GM19023 (cell line): ENCODE data around the gene MAD1L1.

Experiments used
- ATAC-seq: cut with Tn5 transposase; IDR thresholded peaks from one replicate; pipeline ENCODE4 v1.9.1; 2021; ENCODE audit warnings: mild to moderate bottlenecking, moderate library complexity; ENCODE audit not compliant: unreplicated experiment

MAD1L1 gene

DNA sequence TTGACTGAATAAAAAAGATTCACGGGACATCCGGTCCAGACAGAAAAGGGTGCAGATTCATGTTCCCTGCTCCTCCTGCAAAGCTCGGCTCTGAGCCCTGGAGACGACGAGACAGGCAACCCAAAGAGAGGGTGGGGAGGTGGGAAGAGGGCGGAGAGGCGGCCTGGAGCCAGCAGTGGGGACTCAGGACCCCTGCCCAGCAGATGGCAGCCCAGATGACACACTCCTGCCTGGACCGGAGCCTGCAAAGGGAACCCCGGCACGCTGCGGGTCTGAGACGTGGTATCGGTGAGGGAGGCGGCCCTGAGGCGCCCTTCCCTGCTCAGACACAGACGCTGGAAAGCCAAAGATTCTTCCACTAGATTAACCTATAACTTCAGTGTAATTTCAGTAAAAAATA, 311.9 kb downstream of the MAD1L1 start:
- ATAC-seq: no peak

DNA sequence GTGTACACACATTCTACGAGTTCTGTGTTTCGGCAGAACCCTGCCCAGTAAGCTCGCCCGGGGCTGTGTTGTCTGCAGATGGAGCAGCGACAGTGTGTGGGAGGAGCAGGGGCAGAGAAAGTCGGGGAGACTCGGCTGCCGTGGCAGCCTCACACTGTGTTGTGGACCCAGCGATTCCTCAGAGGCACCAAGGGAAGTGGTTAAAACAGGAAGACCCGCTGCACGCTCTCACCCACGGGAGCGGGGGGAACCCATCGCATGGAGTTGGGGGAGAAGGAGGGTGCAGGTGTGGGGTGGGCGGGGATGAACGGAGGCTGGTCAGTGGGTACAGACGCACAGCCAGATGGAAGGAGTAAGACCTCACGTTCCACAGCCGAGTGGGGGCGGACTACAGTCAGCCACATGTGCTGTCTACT, 312.5 kb downstream of the MAD1L1 start:
- ATAC-seq: no peak

DNA sequence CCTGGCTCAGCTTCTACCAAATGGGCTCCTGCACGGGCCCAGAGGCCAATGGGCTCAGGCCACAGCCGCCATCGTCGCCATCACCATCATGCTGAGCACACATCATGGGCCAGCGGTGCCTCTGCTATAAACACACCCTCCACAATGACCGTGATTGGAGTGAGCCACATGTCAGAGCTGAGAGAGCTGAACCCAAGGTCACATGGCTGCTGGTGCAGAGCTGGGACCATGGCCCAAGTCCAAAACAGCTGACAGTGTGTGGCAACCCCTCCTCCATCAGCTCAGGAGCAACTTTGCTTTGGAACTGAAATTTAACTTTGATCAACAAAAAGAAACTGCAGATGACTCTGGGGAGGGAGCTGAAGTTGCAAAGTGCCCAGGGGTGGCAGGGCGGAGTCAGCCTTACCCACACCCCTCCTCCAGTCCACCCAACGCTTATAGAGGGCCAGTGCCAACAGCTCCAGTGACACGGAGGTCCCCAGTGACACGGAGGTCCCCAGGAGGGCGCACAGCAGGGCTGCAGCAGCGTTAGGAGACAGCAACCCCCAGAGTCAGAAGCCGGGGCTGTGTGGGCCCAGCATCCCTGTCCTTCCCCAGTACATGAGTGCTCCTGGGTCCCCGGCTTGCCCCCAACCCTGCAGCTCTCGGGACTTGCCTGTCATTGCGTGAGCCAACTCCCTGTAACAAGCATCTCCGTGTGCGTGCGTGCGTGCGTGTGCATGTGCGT, 313.0 kb downstream of the MAD1L1 start:
- no peak for ATAC-seq

DNA sequence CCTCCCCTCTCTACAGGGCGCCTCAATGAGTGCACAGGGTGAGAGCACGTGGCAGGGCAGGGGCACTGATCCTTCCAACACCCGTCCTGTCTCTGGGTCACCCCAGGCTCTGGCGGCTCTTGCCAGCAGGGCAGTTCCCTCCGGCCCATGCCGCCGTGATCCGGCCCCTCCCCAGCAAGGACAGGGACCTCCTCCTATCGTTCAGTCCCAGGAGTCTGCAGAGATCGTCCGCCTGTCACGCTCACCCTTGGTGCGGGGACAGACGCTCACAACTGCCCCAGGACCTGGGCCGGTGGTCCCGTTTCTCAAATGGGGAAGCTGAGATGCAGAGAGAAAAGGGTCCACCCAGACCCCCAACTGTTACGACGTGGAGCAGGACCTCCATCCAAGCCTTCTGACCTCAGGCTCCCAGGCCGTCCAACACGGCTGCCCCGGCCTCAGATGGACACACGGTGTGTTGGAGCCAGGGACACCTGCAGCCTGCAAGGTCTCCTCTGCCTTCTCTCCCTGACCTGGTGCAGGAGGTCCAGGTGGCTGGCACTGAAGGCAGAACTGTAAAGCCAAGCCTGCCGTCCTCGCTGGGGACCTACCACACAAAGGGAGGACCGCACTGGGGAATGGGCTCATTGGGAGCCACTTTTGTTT, 313.7 kb downstream of the MAD1L1 start:
- no peak for ATAC-seq

DNA sequence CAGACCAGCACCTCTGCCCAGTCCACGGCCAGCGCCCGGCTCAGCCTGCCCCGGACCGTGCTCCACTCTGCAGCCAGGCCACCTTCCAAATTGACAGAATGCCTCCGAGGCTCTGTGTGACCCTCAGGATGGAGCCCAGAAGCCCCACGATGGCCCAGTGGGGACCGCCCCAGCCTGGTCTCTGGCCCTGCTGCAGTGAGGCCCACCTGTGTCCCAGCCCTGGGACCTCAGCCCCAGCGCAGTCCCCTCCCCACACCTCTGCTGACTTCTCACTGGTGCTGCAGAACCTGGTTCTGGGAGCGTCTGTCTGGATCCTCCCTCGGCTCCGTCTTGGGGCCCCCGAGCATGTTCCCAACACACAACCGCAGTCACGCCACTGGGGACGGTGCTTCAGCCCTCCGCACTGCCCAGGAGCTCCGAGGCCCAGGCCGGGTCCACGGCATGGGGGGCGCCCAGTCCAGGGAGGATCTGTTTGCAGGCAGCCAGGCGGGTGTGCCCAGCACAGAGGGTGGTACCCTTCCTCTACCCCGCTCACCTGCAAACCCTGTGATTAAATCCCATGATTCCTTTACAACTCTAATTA, 314.6 kb downstream of the MAD1L1 start:
- no peak for ATAC-seq

DNA sequence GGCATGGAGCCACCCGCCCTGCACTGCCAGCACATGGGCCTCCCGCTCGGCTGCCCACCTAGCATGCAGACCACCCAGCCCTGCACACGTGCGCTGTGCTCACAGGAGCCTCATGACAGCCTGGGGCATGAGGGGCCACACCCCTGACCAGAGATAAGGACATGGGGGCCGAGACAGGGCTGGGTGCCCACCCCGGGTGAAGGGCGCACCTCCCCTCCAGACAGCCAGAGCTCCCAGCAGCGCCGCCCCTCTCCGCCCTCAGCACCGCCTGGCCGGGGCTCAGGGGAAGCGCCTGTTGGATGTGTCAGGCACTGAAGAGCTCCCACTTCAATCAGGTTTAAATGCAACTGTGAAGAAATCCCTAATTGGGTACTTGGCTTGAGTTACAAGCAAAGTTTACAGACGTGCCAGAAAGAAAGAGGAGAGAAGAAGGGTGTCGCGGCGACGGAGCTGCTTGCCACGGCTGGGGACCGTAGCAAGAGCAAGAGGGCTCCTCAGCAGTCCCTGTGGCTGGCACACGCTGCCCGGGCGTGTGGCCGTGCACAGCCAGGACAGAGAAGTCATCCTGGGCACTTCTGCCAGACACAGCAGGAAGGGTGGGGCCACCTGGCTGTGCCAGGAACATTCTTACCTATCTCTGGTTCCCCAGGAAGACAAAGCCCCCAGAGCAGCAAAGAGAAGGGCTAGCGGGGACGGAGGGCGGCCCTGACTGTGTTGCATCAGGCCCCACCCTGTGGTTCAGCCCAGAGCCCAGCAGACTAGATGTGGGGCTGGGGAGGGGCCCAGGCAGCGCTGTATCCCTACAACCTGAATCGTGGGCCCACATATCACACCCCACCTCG, 315.3 kb downstream of the MAD1L1 start:
- no peak for ATAC-seq

DNA sequence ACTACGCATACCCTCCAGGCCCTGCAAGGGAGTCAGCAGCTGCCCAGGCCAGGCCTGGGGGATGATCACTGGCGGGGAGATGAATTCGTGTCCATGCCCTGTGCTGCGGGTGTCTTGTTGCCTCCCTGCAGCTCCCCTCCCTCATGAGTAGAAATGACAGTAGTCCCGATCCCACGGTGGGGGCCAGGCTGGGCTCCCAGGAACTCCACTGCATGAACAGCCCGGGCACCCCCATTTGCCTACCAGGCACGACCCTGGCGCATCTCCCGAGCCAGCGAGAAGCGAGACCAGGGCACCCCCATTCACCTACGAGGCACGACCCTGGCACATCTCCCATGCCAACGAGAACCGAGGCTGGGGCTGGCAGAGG, 316.2 kb downstream of the MAD1L1 start:
- ATAC-seq: no peak

DNA sequence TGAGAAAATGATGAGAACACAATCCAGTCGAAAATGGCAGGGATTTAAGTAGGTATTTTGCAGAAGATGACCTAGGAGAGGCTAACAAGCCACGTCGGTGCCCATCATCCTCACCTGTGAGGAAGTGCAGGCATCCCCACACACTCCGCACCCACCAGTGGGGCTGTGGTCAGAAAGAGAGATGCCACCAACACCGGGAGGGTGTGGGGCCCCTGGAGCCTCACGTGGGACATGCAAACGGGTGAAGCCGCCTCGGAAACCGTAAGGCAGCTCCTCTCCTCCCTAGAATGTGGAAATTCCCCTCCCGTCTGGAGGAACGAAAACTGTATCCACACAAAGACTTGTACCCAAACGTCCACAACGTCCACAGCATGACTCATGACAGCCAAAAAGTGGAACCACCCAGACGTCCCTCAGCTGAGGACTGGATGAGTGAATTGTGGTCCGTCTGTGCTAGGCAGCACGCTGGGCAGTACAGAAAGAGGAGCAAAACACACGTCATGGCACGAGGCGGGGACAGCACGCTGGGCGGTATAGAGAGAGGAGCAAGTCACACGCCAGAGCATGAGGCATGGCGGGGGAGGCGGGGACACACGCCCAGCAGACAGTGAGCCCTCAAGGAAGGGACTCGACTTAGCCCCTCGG, 316.7 kb downstream of the MAD1L1 start:
- no peak for ATAC-seq

DNA sequence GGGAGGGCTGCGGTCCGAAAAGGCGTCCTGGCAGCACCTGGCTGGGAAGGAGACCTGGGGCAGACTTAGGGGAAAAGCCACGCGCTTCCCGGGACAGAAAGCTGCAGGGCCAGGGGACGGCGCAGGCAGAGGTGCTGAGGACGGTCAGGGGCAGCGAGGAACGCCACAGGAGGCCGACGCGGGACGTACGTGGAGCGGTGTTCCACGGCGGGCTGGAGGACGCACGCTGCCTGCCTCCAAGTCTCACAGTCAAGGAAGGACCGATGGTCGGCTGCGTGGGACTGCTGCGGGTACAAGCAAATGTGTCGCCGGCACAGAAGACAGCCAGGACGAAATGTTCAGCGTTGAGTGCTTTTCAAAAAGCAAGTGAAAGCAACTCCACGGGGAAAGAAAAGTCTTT, 317.4 kb downstream of the MAD1L1 start:
- no peak for ATAC-seq

DNA sequence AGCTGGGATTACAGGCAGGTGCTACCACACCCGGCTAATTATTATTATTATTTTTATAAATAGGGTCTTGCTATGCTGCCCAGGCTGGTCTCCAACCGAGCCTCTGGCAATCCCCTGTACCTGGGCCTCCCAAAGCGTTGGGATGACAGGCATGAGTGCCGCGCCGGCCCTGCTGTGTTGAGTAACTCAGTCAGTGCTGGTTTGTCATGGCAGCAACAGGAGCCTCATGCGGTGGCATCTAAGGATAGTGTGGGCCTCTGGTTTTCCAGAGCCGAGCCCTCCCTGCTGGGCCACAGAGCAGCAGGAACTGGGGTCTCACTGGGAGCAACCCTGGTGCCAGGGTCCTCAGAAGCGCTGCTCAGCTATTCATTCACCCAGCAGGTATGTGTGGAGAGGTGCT, 318.0 kb downstream of the MAD1L1 start:
- ATAC-seq: no peak

DNA sequence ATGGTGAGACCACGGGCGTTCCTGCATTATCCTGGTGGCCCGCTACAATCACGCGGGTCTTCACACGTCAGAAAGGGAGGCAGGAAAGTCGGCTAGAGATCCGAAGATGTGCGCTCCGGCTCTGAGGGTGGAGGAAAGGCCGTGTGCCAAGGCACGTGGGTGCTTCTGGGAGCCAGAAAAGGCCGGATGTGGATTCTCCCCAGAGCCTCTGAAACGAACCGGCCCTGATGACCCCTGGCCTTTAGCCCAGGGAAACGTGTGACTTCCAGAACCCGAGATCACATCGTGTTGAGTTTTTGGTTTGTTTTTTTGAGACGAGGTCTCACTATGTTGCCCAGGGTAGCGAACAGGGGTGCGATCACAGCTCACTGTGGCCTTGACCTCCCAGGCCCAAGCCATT, 318.4 kb downstream of the MAD1L1 start:
- ATAC-seq: no peak

DNA sequence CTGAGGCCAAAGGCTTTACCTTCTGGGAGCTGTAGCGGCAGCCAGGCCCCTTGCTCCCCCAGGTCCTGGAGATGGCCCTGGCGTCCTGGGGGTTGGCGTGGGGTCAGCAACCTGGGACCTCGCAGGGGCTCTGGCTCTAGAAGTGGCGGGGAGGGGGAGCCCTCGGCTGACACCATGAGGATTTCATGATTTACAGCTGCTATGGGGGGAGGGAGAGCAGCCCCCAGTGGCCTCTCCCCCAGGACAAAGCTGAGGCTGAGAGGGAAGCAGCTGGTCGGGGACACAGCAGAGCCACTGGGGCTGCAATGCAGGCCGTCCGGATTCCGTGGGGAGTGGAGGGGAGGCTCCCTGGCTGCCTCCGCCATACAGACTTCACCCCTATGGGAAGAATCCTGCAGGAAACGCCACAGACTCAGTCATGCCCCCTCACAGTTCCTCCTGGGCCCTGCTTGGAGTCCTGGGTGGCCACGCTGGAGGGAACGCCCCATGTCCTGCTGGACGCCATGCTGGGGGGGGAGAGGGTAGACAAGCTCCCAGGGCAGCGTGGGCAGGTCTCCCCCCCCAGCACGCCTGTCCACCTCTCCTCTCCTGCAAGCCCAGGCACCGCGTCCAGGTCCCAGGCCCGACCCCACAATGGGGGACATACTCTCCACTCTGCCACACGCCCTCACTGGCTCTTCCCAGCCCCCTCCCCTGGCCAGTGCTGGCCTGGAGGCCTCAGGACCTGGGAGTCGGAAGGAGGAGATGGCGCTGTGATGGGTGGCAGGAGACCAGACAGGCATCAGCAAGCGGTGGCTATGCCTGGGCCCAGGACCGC, 319.1 kb downstream of the MAD1L1 start:
- ATAC-seq: no peak

DNA sequence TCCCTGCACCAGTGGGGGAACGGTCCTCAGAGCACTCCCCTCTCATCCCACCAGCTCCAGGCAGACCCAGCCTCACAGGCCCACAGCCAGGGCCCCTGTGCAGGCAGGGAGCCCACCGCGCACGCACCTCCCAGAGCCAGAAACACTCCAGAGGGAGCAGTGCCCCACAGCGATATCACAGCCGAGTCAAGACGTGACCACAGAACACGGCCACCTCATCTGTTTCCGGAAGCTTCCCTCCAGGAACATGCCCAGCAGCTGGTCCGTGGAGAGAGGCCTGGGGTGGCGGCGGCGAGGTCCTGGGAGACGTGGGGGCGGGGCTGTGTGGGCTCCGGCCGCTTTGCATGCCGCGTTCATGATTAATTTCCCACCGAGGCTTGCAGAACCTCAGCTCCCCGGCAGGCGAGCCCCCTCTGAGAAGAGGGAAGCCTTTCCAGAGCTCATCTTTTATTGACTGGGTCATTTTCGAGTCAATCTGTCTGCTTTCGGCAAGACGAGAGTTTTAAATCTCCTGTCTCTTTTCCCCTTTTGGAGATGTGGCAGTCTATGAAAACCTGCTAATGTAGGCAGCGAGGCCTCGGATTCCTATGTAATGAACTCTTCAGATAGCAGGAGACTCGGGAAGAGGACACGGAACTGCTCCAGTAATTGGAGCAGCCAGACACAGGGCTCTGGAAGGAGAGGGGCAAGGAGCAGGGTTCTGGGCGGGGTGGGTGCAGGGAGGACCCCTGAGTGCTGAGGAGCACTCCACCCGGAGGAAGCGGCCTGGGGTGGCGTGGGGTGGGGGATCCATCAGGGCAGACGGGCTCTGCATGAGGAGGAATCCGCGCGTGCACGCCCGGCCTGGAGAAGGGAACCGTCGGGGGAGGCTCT, 319.9 kb downstream of the MAD1L1 start:
- no peak for ATAC-seq

DNA sequence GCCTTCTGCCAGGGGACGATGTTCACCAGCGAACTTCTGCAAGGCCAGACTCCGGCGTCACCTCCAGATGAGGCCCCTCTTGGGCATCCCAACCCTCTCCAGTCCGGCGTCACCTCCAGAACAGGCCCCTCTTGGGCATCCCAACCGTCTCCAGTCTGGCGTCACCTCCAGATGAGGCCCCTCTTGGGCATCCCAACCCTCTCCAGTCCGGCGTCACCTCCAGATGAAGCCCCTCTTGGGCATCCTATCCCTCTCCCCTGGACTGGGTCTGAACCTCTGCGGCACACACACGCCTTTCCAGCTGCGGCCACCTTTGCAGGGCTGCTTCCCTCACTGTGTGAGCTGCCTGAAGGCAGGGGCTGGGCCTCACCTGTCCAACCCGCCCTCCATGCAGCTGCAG, 321.2 kb downstream of the MAD1L1 start:
- no peak for ATAC-seq

DNA sequence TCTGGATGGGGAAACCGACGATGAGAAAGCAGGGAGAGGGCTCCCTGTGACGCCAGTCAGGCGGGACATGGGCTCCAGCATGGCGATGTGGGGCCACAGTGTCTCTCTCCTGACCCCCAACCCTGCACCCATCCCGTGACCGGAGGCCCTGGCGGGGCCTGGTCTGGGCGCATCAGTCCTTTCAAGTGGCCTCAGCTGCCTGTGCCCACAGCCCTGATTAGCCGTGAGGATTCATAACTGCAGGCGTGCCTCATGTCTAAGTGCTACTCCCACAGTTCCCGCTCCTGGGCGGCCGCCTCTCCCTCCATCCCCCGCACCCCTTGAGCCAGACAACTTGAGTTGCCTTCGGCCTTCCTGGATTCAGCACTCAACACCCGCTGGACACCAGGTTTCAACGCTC, 321.9 kb downstream of the MAD1L1 start:
- ATAC-seq: no peak

DNA sequence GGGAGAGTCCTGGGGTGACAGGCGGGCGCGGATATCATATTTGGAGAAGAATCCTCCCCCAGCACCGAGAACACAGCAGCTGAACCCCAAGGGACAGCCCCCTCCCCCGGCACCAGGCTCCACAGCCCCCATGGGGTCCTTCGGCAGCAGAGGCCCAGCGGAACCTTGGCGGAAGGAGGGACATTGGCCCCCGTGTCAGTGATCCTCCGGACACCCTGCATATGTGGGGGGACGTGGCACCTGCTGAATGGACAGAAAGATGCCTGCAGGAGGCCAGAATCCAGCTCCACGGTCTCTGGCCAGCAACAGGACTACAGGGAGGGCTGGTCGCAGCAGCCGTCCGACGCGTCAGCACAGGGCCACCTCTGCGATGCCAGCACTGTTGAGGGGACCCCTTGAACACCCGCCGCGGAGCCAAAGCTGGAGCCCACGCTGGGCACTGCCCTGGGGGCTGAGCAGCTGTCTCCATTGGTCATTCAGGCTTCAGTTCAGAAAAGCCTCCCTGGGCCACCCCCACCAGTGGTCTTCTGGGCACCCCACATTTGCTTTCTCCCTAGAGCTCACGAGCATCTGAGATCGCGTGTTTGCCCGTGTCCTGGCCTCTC, 322.6 kb downstream of the MAD1L1 start:
- no peak for ATAC-seq

DNA sequence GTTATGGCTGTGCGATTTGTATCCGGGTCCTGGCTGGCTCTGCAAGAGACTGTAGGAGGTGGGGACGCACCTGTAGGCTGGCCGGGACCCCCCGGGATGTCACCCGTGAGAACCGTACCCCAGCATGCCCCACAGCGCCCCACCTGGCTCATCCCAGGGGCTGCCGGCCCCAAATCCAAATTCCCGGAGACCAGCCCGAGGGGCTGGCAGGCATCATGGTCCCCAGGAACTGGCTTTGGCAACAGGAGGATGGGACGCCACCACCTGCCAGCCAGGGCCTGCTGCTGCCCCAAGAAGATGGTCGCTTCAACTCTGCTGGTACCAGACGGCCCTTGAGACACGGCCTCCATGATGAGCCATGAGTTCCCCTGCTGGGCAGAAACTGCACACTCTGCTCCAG, 323.3 kb downstream of the MAD1L1 start:
- ATAC-seq: no peak

DNA sequence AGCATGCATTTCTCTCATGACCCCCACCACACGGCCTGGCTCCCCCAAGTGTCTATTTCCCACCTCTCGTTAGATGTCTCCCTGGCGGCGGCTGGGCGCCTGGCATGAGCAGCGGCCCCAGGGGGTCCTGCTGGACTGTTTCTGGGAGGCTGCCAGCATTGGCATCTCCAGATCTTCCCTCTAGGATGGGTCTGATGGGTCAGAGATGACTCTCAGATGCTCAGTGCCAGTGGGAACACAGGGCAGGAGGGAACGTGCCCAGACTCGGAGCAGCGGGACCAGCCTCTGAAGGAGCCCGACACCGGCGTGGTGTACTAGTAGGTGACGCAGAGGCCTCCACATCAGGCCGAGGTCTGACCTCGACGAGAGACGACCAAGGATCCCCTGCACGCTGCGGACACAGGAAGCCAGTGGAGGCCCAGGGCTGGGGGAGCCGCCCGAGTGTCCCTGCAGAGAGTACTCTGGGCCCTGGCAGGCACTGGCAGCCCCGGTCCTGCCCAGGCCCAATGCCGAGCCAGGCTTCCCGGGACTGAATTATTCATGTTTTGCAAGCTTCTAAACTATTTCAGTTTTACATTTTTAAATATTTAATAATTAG, 323.8 kb downstream of the MAD1L1 start:
- ATAC-seq: no peak
